Adrenal gland (tissue), 5 donors: ENCODE results near the gene ZMYND15.

Experiments used
- POLR2A ChIP-seq, 2 donors: fragments of 450-650 bp; IDR thresholded peaks; one replicate each; pipeline ENCODE4 v1.6.1; 2017; ENCODE audit warnings: antibody characterized with exemption in 2 of 2, mild to moderate bottlenecking in 2 of 2, moderate library complexity in 1 of 2
- TF ChIP-seq, protein P1 (sequence below), 6 experiments: fragments of 450-650 bp in 4 of 6; fragments of 200-600 bp in 2 of 6; sonication (generic) in 1 of 6; IDR thresholded peaks; 1 replicate in 5 of 6; 2 replicates in 1 of 6; pipeline versions ENCODE4 v1.5.1 to v1.8.0; 2016 to 2021; ENCODE audit warnings: antibody characterized with exemption in 6 of 6, mild to moderate bottlenecking in 2 of 6, moderate library complexity in 1 of 6
- donor health status: DM: no; HTN: no; CAD: no.

DNA sequence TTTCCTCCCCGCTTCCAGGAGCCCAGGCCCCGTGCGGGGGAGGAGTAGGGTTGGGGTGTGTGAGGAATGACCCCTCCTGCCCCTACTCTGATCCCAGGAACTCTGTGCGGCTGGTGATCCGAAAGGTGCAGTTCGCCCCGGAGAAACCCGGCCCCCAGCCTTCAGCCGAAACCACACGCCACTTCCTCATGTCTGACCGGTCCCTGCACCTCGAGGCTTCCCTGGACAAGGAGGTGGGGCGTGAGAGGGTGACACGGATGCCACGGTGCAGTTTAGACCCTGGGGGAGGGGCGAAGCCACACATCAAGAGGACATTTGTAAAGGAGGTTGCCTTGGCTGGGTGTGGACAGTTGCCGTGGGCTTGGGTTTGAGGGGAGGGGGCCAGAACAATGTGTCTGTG is 21.8 kb upstream of the ZMYND15 start:
- TF ChIP-seq POLR2A (IDR thresholded peaks at IDR 0.05): no peak
- TF ChIP-seq, protein P1, sequence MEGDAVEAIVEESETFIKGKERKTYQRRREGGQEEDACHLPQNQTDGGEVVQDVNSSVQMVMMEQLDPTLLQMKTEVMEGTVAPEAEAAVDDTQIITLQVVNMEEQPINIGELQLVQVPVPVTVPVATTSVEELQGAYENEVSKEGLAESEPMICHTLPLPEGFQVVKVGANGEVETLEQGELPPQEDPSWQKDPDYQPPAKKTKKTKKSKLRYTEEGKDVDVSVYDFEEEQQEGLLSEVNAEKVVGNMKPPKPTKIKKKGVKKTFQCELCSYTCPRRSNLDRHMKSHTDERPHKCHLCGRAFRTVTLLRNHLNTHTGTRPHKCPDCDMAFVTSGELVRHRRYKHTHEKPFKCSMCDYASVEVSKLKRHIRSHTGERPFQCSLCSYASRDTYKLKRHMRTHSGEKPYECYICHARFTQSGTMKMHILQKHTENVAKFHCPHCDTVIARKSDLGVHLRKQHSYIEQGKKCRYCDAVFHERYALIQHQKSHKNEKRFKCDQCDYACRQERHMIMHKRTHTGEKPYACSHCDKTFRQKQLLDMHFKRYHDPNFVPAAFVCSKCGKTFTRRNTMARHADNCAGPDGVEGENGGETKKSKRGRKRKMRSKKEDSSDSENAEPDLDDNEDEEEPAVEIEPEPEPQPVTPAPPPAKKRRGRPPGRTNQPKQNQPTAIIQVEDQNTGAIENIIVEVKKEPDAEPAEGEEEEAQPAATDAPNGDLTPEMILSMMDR (IDR thresholded peaks at IDR 0.05): no peak
